Coronary artery (tissue), 2 donors: ENCODE data around the gene TERF2IP.

ENCODE experiments used
- DNase-seq: peaks from one replicate; pipeline ENCODE4 v3.0.0-alpha.2; 2017; ENCODE audit warnings: low spot score
- H3K27ac ChIP-seq, 2 donors: fragments of 200-600 bp; sonication (generic); one replicate each; pipeline ENCODE4 v1.5.1; 2016 to 2019
- H3K4me3 ChIP-seq: fragments of 200-600 bp; sonication (generic); 2 replicates; pipeline ENCODE4 v1.5.1; 2016; ENCODE audit warnings: mild to moderate bottlenecking, moderate library complexity
- CTCF ChIP-seq: fragments of 200-600 bp; sonication (generic); IDR thresholded peaks from one replicate; pipeline ENCODE4 v1.5.1; 2019; ENCODE audit warnings: antibody characterized with exemption

The TERF2IP gene

GRCh38 chr16:75647492-75648264 is at the start of gene TERF2IP, which contains the start of gene KARS1:
TERF2IP (plus strand) TSS chr16:75647773; CDS start chr16:75647883, 110 bp downstream.
KARS1 (minus strand) TSS chr16:75647665; CDS start chr16:75647639, 26 bp downstream.
- TF ChIP-seq CTCF, result no peak
- peak; percentile 93 for DNase-seq
- Histone ChIP-seq H3K4me3 (peak within 1 kb of the TSS; percentile 97), H3K27ac (peak within 1 kb of the TSS; percentile 91 to 99)

GRCh38 chr16:75599452-75600277 is 47.9 kb upstream of the TERF2IP start:
- TF ChIP-seq CTCF, result no peak
- no peak for DNase-seq
- Histone ChIP-seq H3K27ac (peak overlapping the region in 1 of 2 donors; percentile 65), H3K4me3 (no peak overlapping the region)

- no peak for TF ChIP-seq CTCF
- no peak for DNase-seq
Measured at GRCh38 chr16:75603241-75603640, 44.3 kb upstream of the TERF2IP start.

GRCh38 chr16:75606507-75606906 is 41.1 kb upstream of the TERF2IP start:
- no peak overlapping the region for H3K4me3 ChIP-seq
- no peak overlapping the region for H3K27ac ChIP-seq
- no peak for DNase-seq
- TF ChIP-seq CTCF, result no peak

More at GRCh38 chr16:75603241-75603640, 44.3 kb upstream of the TERF2IP start:
- Histone ChIP-seq H3K4me3 (no peak overlapping the region), H3K27ac (no peak overlapping the region)

GRCh38 chr16:75614066-75614897 is 33.3 kb upstream of the TERF2IP start:
- TF ChIP-seq CTCF, result no peak
- Histone ChIP-seq H3K27ac (no peak overlapping the region), H3K4me3 (no peak overlapping the region)
- DNase-seq, result no peak

GRCh38 chr16:75615619-75616018 is 32.0 kb upstream of the TERF2IP start:
- no peak for DNase-seq
- Histone ChIP-seq H3K27ac (no peak overlapping the region), H3K4me3 (no peak overlapping the region)
- TF ChIP-seq CTCF, result no peak
